ENCODE results near the gene FAM24A.
"Not testable (repeated sequence)": the region's sequence is repeated elsewhere in the genome, so short reads cannot be mapped to it uniquely, and the experiment has no call there.

FAM24A gene

DNA sequence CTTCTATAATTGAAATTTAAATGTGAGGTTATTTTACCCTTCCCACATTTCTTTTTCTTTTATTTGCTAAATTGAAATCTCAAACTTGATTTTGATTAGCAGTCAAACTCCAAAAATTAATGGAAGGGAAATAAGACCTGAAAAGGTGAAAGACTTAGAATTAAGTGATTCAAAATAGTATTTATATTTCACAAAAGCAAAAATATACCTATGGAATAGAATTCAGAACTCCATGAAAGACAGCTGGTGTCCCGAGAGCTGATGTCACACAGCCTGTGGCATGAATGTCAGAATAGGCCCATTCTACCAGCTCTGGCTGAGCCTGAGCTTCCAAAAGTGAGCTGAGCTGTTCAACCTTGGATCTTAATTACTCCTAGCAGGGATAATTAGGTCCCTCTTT lies at the start of gene FAM24A:
TSS of gene FAM24A (plus strand) at position 301 of the 400 bp plus-strand sequence. CDS start 1,025 bp downstream, outside the sequence.
- no peak for DNase-seq

DNA sequence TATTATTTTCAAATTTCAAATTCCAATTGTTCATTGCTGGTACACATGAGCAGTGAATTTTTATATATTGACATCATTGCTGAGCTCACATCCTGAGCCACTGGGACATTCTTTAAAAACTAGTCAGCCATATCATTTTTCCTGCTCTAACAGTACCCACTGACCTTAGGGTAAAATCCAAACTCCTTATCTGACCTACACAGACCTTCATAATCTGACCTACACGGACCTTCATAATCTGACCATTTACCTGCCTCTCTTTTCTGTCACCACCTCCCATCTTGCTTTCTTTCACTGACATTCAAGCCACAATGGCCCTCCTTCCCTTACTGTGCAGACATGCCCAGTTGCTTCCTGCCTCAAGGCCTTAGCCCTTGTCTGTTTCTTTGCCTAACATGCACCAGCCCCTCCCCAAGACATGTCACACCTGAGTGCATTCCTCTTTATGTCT lies 48.7 kb upstream of the FAM24A start:
- no peak for DNase-seq

GRCh38 chr10:122863216-122864193 lies 46.9 kb upstream of the FAM24A start:
- DNase-seq: no peak

- no peak for DNase-seq
Measured at GRCh38 chr10:122864194-122864592, 46.2 kb upstream of the FAM24A start.

DNA sequence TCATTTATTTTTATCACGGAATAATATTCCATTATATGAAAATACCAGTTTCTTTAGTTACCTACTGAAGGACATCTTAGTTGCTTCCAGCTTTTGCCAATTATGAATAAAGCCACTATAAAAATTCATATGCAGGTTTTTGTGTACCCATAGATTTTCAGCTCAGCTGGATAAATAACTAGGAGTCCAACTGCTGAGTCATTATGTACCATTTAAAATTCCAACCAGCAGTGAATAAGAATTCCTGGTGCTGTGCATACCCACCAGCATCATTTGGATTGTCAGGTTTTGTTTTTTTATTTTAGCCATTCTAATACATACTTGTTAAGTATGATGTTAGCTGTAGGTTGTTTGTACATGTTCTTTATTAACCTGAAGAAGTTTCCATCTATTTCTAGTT lies 45.5 kb upstream of the FAM24A start:
- no peak for DNase-seq

DNA sequence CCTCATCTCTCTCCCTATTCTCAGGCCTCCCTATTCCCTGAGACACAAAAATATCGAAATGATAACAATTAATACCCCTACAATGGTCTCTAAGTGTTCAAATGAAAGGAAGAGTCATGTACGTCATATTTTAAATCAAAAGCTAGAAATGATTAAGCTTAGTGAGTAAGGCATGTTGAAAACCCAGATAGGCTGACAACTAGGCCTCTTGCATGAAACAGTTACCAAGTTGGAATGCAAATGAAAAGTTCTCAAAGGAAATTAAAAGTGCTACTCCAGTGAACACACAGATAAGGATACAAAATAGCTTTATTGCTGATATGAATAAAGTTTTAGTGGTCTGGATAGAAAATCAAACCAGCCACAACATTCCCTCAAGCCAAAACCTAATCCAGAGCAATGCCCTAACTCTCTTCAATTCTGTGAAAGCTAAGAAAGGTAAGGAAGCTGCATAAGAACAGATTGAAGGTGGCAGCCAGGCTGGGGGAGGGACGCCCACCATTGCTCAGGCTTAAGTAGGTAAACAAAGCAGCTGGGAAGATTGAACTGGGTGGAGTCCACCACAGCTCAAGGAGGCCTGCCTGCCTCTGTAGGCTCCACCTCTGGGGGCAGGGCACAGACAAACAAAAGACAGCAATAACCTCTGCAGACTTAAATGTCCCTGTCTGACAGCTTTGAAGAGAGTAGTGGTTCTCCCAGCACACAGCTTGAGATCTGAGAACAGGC lies 43.5 kb upstream of the FAM24A start:
- DNase-seq: not testable (repeated sequence)

- DNase-seq: not testable (repeated sequence)
Measured at GRCh38 chr10:122868768-122869167, 41.6 kb upstream of the FAM24A start.

DNA sequence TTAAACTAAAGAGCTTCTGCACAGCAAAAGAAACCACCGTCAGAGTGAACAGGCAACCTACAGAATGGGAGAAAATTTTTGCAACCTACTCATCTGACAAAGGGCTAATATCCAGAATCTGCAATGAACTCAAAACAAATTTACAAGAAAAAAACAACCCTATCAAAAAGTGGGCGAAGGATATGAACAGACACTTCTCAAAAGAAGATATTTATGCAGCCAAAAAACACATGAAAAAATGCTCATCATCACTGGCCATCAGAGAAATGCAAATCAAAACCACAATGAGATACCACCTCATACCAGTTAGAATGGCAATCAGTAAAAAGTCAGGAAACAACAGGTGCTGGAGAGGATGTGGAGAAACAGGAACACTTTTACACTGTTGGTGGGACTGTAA lies 38.5 kb upstream of the FAM24A start:
- DNase-seq: not testable (repeated sequence)

DNA sequence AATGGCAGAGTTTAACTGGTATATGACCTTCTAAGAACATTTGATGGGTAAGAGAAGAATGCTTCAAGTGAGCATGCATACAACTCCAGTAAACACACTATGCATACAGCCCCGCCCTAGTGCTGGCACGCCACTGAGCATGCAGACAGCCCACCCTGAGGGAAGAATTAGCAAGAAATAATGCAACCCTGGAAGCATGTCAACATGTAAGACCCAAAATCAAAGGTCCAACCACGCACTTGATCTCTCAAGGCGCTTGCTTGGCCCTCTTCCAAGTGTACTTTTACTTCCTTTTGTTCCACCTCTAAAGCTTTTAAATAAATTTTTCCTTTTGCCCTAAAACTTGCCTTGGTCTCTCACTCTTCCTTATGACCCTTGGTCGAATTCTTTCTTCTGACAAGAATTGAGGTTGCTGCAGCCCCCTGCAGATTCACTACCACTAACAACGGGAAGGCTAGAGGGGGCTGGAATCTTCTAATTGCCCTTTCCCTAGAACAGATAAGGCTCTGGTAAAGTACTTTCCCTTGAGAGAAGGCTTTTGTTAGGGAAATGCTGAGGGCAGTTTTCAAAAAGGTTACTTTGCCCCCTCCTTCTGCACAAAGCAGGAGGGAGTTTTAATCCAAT lies 34.5 kb upstream of the FAM24A start:
- DNase-seq: no peak

DNA sequence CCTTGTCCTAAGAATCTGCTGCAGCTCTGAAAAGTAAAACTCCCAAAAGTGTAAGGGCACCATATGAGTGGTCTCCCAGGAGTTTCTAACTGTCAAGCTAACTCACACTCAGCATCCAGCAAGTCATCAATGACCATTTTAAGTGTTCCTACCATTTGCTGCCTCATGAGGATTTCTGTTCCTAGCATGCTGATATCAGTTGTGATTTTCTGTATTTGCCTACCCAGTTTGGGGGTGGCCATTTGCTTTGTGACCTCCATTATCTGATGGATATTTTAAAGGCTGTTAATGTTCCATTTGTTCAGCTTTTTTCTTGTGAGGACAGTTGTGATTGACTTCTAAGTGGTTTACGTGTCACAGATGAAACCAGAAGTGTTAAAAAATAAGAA lies 33.9 kb upstream of the FAM24A start:
- DNase-seq: no peak

DNA sequence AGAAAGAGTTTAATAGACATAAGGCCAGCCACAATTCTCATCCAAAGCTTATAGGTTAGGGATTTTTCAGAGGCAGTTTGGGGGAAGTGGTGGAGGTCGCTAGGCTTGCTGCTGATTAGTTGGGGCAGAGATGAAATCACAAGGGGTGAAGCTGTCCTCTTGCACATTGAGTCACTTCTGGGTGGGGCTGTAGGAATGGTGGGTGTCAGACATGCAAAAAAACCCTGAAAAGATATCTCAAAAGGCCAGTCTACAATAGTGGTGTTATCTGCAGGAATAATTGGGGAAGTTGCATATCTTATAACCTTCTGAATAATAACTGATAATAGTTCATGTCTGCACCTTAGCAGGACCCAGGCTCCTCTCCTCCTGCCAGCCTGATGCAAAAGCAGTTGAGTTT lies 33.1 kb upstream of the FAM24A start:
- no peak for DNase-seq

- no peak for DNase-seq
Measured at GRCh38 chr10:122878799-122879338, 31.5 kb upstream of the FAM24A start.

- peak; percentile 95 for DNase-seq
Measured at GRCh38 chr10:122879339-122880273, 30.8 kb upstream of the FAM24A start, which contains the start of gene FAM24B. FAM24B (minus strand) TSS chr10:122879581; CDS start chr10:122850515, 29,066 bp downstream.

DNA sequence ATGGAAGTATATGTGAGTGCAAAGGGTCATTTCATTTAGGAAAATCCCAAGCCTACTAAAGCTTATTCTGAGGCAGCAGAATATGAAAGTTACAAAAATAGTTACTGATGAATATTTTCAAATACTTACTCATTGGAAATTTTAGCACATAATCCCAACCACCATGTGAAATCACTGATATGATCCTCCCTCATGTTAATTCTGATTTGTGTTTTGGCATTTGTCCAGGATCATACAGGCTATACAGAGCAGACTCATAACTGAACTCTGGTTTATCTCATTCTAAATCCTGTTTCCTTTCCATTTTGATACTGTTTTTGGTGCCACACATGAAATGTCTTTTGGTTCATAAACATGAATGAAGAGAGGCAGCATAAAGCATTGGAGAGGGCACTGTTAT lies 27.6 kb upstream of the FAM24A start:
- no peak for DNase-seq

- no peak for DNase-seq
Measured at GRCh38 chr10:122884166-122884565, 26.2 kb upstream of the FAM24A start.

DNA sequence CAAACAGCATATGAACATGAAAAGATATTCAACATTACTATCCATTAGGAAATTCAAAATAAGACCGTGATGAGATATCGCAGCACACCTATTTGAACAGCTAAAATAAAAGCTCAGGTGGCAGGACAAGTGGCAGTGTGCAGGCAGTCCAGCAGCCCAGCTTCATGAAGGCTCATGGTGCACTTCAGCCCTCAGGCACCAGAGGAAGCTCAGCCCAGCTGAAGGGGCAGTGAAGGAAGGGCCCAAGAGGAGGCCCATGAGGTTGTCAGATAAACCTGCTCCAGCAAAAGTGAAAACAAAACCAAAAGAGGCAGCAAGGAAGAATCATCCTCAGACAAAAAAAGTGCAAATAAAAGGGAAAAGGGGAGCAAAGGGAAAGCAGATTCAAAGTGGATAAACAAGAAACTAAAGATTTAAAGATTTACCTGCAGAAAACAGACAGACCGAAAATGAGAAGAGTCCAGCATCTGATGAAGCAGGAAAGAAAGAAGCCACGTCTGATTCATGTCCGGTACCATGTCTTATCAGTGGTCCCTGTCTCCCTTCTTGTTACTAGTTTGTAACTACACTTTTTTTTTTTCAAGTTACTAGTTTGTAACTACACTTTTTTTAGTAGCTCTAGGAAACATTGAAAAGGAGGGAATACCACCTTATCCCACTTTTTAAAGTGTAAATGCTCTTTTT lies 16.0 kb upstream of the FAM24A start:
- DNase-seq: no peak

GRCh38 chr10:122903861-122904260 lies 6.5 kb upstream of the FAM24A start:
- DNase-seq: not testable (repeated sequence)

DNA sequence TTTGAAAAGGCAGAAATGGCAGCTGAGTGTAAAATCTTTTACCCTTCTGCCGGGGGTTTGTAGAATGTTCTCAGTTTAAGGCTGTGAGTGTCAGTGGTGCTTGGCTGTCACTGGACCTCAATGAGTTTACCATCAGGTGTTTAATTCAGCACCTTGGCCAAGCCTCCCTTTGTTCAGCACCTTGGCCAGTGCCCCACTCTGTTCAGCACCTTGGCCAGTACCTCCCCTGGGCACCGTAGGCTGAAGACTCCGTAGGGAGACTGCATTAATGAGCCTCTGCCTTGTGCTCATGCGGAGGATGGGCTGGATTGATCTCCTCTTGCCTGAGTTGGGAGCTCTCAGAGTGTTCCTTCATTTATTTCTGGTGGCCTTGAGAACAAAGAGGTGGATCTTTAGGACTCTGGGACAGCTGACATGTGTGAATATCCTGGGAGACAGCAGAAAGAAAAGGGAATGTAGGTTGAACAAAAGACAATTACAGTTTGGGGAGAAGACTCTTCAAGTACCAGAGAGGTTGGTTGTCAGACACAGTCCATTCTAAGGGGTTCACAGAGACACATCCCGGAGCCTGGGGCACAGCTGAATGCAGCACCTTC lies 1.6 kb downstream of the FAM24A start:
- DNase-seq: peak; percentile 73

DNA sequence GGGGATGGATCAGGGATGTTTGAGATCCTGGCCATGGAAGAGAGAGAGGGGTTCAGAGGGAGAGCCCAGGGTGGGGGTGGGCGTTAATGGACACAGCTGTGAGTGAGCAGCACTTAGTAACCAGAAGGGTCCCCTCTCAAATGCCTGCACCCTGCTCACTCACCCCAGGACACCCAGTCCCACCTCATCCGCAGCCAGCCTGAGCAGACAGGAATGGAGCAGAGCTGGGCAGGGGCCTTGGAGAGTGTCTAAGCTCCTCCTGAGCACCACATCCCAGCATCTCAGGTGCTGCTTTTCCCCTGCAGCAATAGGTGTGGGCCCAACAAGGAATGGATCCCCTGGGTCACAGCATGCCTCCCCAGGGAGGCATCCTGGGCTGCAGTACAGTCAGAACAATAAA lies 5.3 kb downstream of the FAM24A start:
- DNase-seq: no peak

- DNase-seq: no peak
Measured at GRCh38 chr10:122930140-122930539, 19.7 kb downstream of the FAM24A start.

Measured in activated CD4-positive, alpha-beta T cell treated with anti-CD3 and anti-CD28 coated beads for 48 hours (primary cell).